Stimulated activated CD8-positive, alpha-beta memory T cell treated with anti-CD3 and anti-CD28 coated beads, Interleukin-4, amount 100 ng/mL, for 1 hour (primary cell): ENCODE measurements around the gene ZDHHC11.

Source experiments
- DNase-seq, 2 donors: peaks; one replicate each; pipeline ENCODE4 v3.0.0-alpha.2; 2020; ENCODE audit warnings: low read depth in 2 of 2, low spot score in 1 of 2

ZDHHC11 gene, protein sequence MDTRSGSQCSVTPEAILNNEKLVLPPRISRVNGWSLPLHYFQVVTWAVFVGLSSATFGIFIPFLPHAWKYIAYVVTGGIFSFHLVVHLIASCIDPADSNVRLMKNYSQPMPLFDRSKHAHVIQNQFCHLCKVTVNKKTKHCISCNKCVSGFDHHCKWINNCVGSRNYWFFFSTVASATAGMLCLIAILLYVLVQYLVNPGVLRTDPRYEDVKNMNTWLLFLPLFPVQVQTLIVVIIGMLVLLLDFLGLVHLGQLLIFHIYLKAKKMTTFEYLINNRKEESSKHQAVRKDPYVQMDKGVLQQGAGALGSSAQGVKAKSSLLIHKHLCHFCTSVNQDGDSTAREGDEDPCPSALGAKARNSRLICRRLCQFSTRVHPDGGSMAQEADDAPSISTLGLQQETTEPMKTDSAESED

GRCh38 chr5:850511-851006 is at the start of gene ZDHHC11:
Gene ZDHHC11 (minus strand): TSS chr5:850986. CDS start chr5:850602, 384 bp downstream.
- no peak for DNase-seq

DNA sequence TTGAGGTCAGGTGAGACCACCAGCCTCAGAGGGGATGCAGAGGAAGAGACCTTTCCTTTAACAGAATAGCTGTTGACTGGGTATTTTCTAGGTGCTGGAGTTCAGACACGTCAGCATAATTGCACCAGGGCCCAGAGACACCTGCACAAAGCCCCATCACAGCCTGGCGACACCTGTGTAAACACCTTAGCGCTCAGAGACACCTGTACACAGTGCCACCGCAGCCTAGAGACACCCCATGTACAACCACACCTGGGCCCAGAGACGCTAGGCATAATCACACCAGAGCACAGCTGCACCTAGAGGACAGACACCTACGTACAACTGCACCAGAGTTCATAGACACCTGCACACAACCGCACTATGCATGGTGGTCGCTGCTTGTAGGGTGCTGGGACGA is 42.9 kb upstream of the ZDHHC11 start:
- no peak for DNase-seq

DNA sequence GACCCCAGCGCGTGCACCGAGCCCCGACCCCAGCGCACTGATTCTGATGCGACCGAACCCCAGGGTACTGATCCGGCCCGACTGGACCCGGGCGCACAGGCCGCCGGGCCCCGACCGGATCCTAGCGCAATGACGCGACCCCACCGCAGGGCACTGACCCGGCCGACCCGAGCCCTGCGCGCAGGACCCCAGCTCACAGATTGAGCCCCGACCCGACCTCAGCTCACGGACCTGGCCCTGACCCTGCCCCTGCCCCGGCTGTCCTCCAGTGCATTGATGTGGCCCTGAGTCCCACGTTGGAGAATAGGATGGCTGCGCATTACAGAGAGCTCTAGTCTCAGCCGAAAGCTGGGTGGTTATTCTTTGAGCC is 42.3 kb upstream of the ZDHHC11 start:
- no peak for DNase-seq

DNA sequence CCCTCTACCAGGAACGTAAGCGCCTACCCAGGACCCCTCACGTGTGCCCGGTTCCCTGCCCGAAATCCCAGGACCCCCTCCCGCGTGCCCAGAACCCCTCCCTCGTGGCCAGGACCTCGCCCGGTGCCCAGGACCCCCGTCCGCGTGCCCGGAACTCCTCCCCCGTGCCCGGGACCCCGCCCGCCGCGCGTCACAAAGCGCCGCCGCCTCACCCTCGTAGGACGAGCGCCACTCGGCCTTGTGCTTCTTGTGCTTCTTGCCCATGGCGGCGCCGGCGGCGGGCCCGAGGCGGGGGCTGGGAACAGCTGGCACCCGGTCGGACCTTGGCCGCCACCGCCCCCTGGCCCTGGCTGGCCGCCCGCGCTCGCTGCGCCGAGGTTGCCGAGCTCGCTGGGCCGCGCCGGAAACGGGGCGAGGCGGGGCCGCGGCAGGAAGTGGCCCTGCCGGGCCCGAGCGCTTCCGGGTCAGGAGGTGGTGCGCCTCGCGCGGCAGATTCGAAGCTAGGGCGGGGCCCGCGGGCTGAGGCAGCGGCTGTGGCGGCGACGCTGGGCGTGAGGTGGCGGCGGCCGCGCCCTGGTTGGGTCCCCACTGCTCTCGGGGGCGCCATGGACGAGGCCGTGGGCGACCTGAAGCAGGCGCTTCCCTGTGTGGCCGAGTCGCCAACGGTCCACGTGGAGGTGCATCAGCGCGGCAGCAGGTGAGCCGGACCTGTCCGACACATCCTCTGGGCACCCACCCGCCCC is 41.8 kb upstream of the ZDHHC11 start, which contains the start of the genes BRD9 and TRIP13:
Gene BRD9 (minus strand): TSS at position 408 of the 743 bp plus-strand sequence. CDS start 144 bp downstream, at position 264.
Gene TRIP13 (plus strand): TSS at position 491 of the 743 bp plus-strand sequence. CDS start 115 bp downstream, at position 606.
- DNase-seq: peak; percentile 41 to 67

GRCh38 chr5:891837-892393 is 41.1 kb upstream of the ZDHHC11 start:
- DNase-seq: no peak

DNA sequence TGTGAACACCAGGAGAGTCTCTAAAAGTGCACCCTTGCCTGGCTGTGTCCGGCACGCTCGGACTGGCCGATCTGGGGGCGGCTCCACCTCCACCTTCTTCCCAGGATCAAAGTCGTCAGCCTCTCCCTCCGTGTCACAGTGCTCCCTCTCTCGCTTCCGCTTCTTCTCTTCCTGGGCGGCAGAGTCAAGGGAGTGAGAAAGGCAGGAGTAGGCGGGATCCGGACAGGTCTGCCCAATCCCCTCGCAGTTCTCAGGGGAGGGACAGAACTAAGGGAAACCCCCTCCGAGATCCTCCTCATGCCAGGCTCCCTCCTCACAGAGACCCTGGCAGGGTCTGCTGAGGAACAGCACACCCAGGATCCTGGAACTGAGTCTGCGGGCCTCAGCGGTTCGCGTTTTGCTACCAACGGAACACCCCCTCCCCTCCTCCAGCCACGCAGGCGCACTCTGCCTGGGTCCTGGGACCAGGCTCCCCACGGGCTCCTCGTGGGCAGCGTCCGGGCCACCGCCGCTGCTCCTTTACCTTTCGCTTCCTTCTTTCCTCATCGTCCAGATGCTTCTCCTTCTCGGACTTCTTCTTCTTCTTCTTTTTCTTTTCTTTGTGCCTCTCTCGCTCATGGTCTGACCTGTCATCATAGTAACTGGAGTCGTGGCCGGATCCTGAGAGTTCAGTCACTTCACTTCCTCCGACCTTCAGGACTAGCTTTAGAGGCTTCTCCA is 40.5 kb upstream of the ZDHHC11 start:
- DNase-seq: no peak

- no peak for DNase-seq
These were observed 38.4 kb upstream of the ZDHHC11 start for GRCh38 chr5:889075-889710.

DNA sequence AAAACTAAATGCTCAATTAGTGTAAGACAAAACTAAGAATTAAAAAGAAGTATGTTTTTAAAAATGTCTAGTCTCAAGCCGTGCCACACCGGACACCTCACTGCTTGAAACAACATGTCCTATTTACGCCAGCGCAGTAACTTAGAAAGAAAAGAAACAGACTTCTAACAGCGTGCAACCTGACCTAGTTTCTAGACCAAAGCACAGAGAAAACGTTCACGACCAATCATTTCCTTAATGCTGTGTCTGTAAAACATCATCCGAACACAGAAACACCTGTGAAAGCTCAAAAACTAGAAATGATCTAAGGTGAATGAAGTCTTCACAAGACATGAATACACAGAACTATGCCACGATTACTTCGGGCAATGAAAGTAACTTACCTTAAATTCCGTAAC is 37.9 kb upstream of the ZDHHC11 start:
- DNase-seq: no peak

GRCh38 chr5:887947-888637 is 37.3 kb upstream of the ZDHHC11 start:
- DNase-seq: no peak

DNA sequence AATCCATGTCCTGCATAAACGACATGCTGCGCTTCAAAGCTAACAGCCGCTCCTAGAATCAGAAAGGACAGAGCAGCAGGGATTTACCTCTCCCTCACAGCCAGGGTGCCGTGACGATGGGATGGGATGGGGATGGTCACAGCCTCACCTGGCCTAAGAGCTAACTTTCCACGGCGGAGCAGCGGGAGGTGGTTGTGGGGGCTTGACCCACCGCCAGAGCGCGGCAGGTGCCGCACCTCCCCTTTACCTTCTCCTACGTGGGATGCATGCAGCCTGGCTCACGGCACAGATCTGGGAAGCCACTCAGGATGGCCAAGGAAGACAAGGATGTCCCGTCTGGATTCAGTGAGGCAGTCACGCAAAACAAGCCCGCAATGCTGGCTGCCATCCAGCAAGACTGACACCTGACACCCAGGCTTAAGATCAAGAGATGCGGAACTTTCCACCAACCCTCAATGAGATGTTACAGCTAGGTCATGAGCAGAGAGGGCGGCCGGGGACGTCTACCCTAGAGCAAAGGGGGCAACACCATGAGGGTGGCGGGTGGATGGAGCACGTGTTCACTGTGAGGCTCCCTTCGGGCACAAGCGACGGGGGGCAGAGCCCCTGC is 36.0 kb upstream of the ZDHHC11 start:
- no peak for DNase-seq

- no peak for DNase-seq
These were observed 35.2 kb upstream of the ZDHHC11 start for GRCh38 chr5:886036-886435.

- no peak for DNase-seq
These were observed 34.7 kb upstream of the ZDHHC11 start for GRCh38 chr5:885529-885928.

DNA sequence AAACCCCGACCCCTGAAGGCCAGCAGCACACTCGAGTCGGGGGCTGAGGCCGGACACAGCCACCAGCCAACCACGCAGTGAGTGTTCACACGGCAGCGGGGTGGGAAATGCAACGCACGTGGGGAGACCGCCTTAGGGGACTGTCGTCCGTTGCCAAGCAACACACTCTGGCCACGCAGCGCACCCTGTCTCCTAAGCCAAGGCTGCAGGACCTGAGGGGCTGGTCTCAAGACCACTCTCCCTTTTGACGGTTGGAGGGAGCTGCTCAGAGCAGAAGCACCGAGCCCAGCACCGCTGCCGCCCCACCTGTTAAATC is 34.3 kb upstream of the ZDHHC11 start:
- no peak for DNase-seq

DNA sequence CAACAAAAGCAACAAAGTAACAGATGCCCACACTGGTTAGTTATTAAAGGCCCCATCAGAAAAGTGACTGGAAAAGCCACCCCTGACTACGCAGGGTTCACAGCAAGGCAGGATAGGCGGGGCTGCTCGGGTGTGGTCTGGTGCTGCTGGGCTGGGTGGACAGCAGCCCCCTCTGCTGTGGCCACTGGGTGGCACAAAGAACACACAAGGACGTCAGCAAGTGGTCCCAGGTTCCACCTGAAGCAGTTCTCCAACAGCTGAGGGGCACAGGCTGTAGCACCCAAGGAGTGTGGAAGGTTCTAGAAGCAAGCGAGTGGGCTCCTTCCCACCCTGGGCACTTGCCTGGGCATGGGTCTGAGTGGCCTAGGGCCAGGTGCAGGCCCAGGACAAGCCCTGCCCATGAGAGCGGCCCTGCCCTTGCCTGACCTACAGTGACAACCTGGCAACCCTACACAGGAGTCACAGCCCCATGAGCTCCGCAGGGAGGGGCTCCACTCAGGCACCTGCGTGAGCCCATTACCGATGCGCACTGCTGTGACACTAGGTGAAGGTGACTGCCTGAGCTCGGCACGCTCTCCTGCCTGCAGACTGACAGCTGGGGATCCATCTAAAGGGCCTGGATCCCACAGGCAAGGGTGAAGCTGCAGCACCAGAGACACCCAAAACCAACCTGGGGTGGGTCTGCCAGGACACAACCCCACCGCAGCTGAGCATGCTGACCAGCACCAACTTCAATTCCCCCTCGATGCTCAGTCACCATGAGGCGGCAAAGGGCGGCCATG is 33.8 kb upstream of the ZDHHC11 start:
- DNase-seq: no peak

GRCh38 chr5:883475-884181 is 32.8 kb upstream of the ZDHHC11 start:
- no peak for DNase-seq

- DNase-seq: no peak
These were observed 31.7 kb upstream of the ZDHHC11 start for GRCh38 chr5:882253-883183.

DNA sequence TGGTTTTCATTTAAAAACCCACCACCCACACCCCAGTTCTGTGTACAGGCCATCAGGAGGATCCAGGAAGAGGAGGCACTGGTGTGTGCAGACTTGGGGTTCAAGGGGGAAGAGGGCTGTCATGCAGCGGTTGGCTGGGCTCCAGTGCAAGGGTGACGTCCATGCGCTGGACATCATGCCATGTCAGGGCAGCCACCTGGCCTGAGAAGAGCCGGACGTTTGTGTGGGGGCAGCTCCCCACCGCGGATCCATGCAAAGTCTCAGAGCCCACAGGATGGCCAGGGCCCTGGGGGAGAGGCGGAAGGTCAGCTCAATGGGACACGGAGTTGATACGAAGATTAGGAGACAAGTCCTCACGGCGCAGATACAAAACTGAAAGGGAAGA is 30.8 kb upstream of the ZDHHC11 start:
- DNase-seq: no peak
